IgD-negative memory B cell (primary cell): ENCODE measurements around the gene BCAR3. TPM values are rescaled to one million over a fixed set of nuclear protein-coding genes. Genes with fewer than 3 reads are reported as not detected.
"Not testable (repeated sequence)": the region's sequence is repeated elsewhere in the genome, so short reads cannot be mapped to it uniquely, and the experiment has no call there.

Experiments
- H3K27ac Mint-ChIP-seq, 3 donors: one replicate each; pipeline ENCODE4 v1.8.0; 2020 to 2022; ENCODE audit warnings: mild to moderate bottlenecking in 3 of 3, mixed read lengths in 3 of 3, moderate library complexity in 1 of 3
- H3K27me3 Mint-ChIP-seq: one replicate; pipeline ENCODE4 v1.8.0; 2021; ENCODE audit warnings: mixed read lengths
- H3K36me3 Mint-ChIP-seq: one replicate; pipeline ENCODE4 v1.8.0; 2020; ENCODE audit warnings: mild to moderate bottlenecking, mixed read lengths
- H3K4me1 Mint-ChIP-seq, 3 donors: one replicate each; pipeline ENCODE4 v1.8.0; 2020 to 2022; ENCODE audit warnings: mixed read lengths in 3 of 3, mild to moderate bottlenecking in 1 of 3
- H3K4me3 Mint-ChIP-seq, 4 donors: one replicate each; pipeline ENCODE4 v1.8.0; 2020 to 2022; ENCODE audit warnings: mild to moderate bottlenecking in 4 of 4, mixed read lengths in 4 of 4, moderate library complexity in 3 of 4
- H3K9me3 Mint-ChIP-seq, 3 donors: one replicate each; pipeline ENCODE4 v1.8.0; 2020 to 2021; ENCODE audit warnings: mixed read lengths in 3 of 3, mild to moderate bottlenecking in 1 of 3
- polyA plus RNA-seq: library from polyadenylated mRNA; unstranded; fragments of 300-500 nt; fragmentation: Illumina TruSeq; gene quantifications from one replicate; pipeline ENCODE4 v1.2.3, GENCODE V29; 2021

Gene BCAR3
- polyA plus RNA-seq, 1 donor from 2014 or later, result 2.7 TPM

- Mint-ChIP-seq H3K4me3 (peak overlapping the region in 2 of 4 donors; percentile 49 to 90), H3K27me3 (no peaks in the 10 kb centered on the region), H3K9me3 (no peaks in the 10 kb centered on the region), H3K4me1 (peaks cover 40 to 47% (median 41%) of the 10 kb centered on the region in 3 donors), H3K27ac (no peak overlapping the region), H3K36me3 (peaks cover 2% of the 10 kb centered on the region)
Measured at GRCh38 chr1:93685918-93686317, 4.3 kb upstream of the BCAR3 start.

DNA sequence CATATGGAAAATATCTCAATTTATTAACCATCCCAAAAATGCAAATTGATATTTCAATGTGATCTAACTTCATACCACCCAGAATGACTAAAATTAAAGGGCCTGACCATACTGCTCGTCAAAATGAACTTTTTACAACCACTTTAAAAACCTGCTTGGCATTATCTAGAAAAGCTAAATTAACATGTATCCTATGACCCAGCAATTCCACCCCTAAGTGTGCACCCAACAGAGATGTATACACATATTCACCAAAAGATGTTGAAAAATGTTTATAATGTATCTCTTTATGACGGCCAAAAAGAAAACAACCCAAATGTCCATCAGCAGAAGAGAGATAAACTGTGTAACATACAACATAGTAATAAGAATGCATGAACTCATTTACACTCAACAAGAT, 1.6 kb upstream of the BCAR3 start:
- no peak overlapping the region for H3K27ac Mint-ChIP-seq
- peak overlapping the region; percentile 3 to 94 (median 56) for H3K4me3 Mint-ChIP-seq
- peaks cover 2% of the 10 kb centered on the region for H3K36me3 Mint-ChIP-seq
- H3K9me3 Mint-ChIP-seq, result no peaks in the 10 kb centered on the region
- peaks cover 35 to 50% (median 44%) of the 10 kb centered on the region in 3 donors for H3K4me1 Mint-ChIP-seq
- no peaks in the 10 kb centered on the region for H3K27me3 Mint-ChIP-seq

DNA sequence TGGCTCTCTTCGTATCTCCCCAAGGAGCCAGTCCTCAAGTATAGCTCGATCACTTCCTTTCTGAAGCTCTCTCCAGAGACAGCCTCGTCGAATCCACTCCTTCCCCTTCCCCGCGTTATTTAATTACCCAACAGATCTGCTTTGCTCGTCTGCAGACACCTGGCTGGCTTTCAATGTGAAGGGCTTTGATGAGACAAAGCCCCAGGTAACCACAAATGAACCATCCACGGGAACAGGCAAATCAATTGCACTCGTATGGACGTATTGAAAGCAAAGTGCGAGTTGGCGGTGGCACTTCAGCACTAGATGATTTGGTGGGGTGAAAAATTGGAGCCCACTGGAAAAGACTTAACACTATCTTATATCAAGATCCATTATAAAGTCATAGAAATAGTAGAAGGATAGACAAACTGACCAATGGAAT, 364 bp upstream of the BCAR3 start:
- Mint-ChIP-seq H3K36me3 (peaks cover 4% of the 10 kb centered on the region), H3K27ac (peak overlapping the region; percentile 8 to 84 (median 27)), H3K4me3 (peak overlapping the region; percentile 85 to 94 (median 92)), H3K4me1 (peaks cover 27 to 48% (median 42%) of the 10 kb centered on the region in 3 donors), H3K27me3 (no peaks in the 10 kb centered on the region), H3K9me3 (no peaks in the 10 kb centered on the region)

GRCh38 chr1:93680420-93681100, 1.1 kb downstream of the BCAR3 start:
- no peaks in the 10 kb centered on the region for H3K27me3 Mint-ChIP-seq
- peaks cover 18 to 35% (median 32%) of the 10 kb centered on the region in 3 donors for H3K4me1 Mint-ChIP-seq
- H3K36me3 Mint-ChIP-seq, result peaks cover 2% of the 10 kb centered on the region

GRCh38 chr1:93680076-93680419, 1.6 kb downstream of the BCAR3 start:
- H3K4me3 Mint-ChIP-seq, result peak overlapping the region; percentile 85 to 98 (median 97)
- H3K4me1 Mint-ChIP-seq, result peaks cover 18 to 30% (median 28%) of the 10 kb centered on the region in 3 donors
- H3K9me3 Mint-ChIP-seq, result no peaks in the 10 kb centered on the region
- no peaks in the 10 kb centered on the region for H3K27me3 Mint-ChIP-seq
- H3K27ac Mint-ChIP-seq, result peak overlapping the region in 2 of 3 donors; percentile 52 to 92
- H3K36me3 Mint-ChIP-seq, result peaks cover 2% of the 10 kb centered on the region

More at GRCh38 chr1:93680420-93681100, 1.1 kb downstream of the BCAR3 start:
- Mint-ChIP-seq H3K27ac (peak overlapping the region; percentile 12 to 92 (median 52)), H3K4me3 (peak overlapping the region; percentile 85 to 98 (median 97)), H3K9me3 (no peaks in the 10 kb centered on the region)

DNA sequence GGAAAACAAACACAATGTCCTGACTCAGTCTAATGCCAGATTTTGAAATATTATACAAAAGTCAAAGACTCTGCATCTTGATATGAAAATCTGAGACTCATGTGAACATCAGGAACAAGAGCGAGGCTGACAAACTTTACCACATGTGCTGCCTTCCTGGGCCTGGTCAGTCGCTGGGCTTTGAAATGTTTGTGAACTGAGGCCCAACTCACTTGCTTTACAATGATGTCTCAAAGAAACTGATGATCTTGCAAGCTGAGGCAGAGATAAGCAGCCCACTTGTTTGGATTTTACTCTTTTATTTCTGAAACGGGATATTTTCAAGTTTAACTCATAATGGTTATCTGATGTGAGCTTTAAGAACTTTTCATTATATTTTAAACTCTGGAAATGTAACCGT, 2.1 kb downstream of the BCAR3 start:
- H3K27me3 Mint-ChIP-seq, result no peaks in the 10 kb centered on the region
- peaks cover 18 to 30% (median 27%) of the 10 kb centered on the region in 3 donors for H3K4me1 Mint-ChIP-seq
- peak overlapping the region in 1 of 3 donors; percentile 92 for H3K27ac Mint-ChIP-seq
- peak overlapping the region in 3 of 4 donors; percentile 25 to 98 (median 85) for H3K4me3 Mint-ChIP-seq
- peaks cover 2% of the 10 kb centered on the region for H3K36me3 Mint-ChIP-seq
- H3K9me3 Mint-ChIP-seq, result no peaks in the 10 kb centered on the region

GRCh38 chr1:93678946-93679480, 2.6 kb downstream of the BCAR3 start:
- H3K27ac Mint-ChIP-seq, result no peak overlapping the region
- peaks cover 2% of the 10 kb centered on the region for H3K36me3 Mint-ChIP-seq
- H3K4me3 Mint-ChIP-seq, result peak overlapping the region in 3 of 4 donors; percentile 3 to 77 (median 25)
- peaks cover 18 to 28% (median 27%) of the 10 kb centered on the region in 3 donors for H3K4me1 Mint-ChIP-seq
- H3K27me3 Mint-ChIP-seq, result no peaks in the 10 kb centered on the region
- H3K9me3 Mint-ChIP-seq, result no peaks in the 10 kb centered on the region

DNA sequence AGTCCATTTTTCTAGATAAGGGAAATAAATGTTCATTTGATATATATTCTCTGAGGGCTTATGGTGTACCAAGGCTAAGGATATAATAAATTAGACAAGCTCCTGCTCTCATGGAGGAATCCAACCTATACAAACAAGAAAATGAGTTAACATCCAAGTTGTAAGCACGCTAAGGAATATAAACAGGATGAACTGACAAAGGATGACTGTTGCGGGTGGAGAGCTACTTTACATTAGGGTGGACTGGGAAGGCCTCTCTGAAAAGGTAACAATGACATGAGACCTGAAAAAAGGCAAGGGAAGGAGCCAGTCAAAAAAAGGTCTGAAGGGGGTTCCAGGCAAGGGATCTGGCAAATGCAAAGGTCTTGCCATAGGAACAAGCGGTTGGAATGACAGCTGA, 3.1 kb downstream of the BCAR3 start:
- H3K9me3 Mint-ChIP-seq, result no peaks in the 10 kb centered on the region
- peaks cover 18 to 28% (median 26%) of the 10 kb centered on the region in 3 donors for H3K4me1 Mint-ChIP-seq
- peaks cover 2% of the 10 kb centered on the region for H3K36me3 Mint-ChIP-seq
- peak overlapping the region in 1 of 3 donors; percentile 39 for H3K27ac Mint-ChIP-seq
- no peaks in the 10 kb centered on the region for H3K27me3 Mint-ChIP-seq
- H3K4me3 Mint-ChIP-seq, result peak overlapping the region in 2 of 4 donors; percentile 17 to 34

GRCh38 chr1:93677729-93678128, 3.9 kb downstream of the BCAR3 start:
- no peaks in the 10 kb centered on the region for H3K9me3 Mint-ChIP-seq
- H3K27ac Mint-ChIP-seq, result no peak overlapping the region
- H3K36me3 Mint-ChIP-seq, result peaks cover 2% of the 10 kb centered on the region
- H3K27me3 Mint-ChIP-seq, result no peaks in the 10 kb centered on the region
- peaks cover 22 to 25% (median 25%) of the 10 kb centered on the region in 3 donors for H3K4me1 Mint-ChIP-seq
- no peak overlapping the region for H3K4me3 Mint-ChIP-seq

- peak overlapping the region in 1 of 4 donors; percentile 28 for H3K4me3 Mint-ChIP-seq
- H3K27me3 Mint-ChIP-seq, result no peaks in the 10 kb centered on the region
- peaks cover 2% of the 10 kb centered on the region for H3K36me3 Mint-ChIP-seq
- H3K4me1 Mint-ChIP-seq, result peaks cover 20 to 21% (median 21%) of the 10 kb centered on the region in 3 donors
- H3K27ac Mint-ChIP-seq, result no peak overlapping the region
- H3K9me3 Mint-ChIP-seq, result no peaks in the 10 kb centered on the region
Measured at GRCh38 chr1:93676427-93676826, 5.2 kb downstream of the BCAR3 start.

- Mint-ChIP-seq H3K4me3 (peak overlapping the region in 2 of 4 donors; percentile 42 to 62), H3K27ac (peak overlapping the region in 1 of 3 donors; percentile 79), H3K27me3 (no peaks in the 10 kb centered on the region), H3K4me1 (peaks cover 20 to 21% (median 21%) of the 10 kb centered on the region in 3 donors), H3K36me3 (peaks cover 2% of the 10 kb centered on the region), H3K9me3 (no peaks in the 10 kb centered on the region)
Measured at GRCh38 chr1:93675931-93676330, 5.7 kb downstream of the BCAR3 start.

DNA sequence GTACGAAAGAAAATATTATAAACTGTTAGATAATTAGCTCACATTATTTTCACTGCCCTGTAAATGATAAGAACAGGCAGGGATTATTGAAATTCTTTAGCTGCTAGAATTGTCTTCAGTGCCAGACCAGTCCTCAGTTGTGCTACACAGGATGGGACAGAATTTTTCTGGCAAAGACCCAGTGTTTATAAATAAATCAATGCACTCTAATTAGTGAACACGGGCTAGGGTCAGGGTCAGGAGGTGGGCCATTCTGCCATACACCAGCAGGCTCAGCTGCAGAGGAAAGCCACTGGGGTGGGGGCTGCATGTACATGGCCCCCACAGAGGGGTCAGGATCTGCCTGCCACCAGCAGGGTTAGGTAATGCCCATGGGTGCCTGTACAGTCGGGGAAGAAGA, 6.4 kb downstream of the BCAR3 start:
- Mint-ChIP-seq H3K36me3 (peaks cover 2% of the 10 kb centered on the region), H3K4me3 (no peak overlapping the region), H3K27me3 (no peaks in the 10 kb centered on the region), H3K4me1 (peaks cover 15 to 17% (median 16%) of the 10 kb centered on the region in 3 donors), H3K27ac (peak overlapping the region in 1 of 3 donors; percentile 79), H3K9me3 (no peaks in the 10 kb centered on the region)

DNA sequence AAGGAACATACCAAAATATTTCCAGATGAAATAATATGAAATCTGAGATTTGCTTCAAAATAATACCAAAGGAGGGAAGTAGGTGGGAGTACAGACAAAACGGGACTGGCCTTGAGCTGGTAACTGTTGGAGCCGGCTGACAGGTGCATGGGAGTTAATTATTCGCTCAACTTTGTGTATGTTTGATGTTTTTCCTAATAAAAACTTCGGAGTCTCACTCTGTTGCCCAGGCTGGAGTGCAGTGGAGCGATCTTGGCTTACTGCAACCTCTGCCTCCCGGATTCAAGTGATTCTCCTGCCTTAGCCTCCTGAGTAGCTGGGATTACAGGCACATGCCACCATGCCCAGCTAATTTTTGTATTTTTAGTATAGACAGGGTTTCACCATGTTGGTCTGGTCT, 7.6 kb downstream of the BCAR3 start:
- peaks cover 7 to 12% (median 8%) of the 10 kb centered on the region in 3 donors for H3K4me1 Mint-ChIP-seq
- not testable (repeated sequence) for H3K27ac Mint-ChIP-seq, H3K9me3 Mint-ChIP-seq, H3K27me3 Mint-ChIP-seq, H3K36me3 Mint-ChIP-seq, H3K4me3 Mint-ChIP-seq

- Mint-ChIP-seq H3K27ac (peak overlapping the region in 1 of 3 donors; percentile 76), H3K4me1 (peaks cover 7 to 12% (median 7%) of the 10 kb centered on the region in 3 donors), H3K27me3 (no peaks in the 10 kb centered on the region), H3K9me3 (no peaks in the 10 kb centered on the region), H3K36me3 (peaks cover 2% of the 10 kb centered on the region), H3K4me3 (no peak overlapping the region)
Measured at GRCh38 chr1:93673163-93673829, 8.3 kb downstream of the BCAR3 start.

- Mint-ChIP-seq H3K27me3 (no peaks in the 10 kb centered on the region), H3K4me3 (no peak overlapping the region), H3K36me3 (peaks cover 1% of the 10 kb centered on the region), H3K27ac (peak overlapping the region in 1 of 3 donors; percentile 76), H3K4me1 (peaks cover 6 to 12% (median 7%) of the 10 kb centered on the region in 3 donors), H3K9me3 (no peaks in the 10 kb centered on the region)
Measured at GRCh38 chr1:93672477-93673162, 9.0 kb downstream of the BCAR3 start.
